HG03095 (cell line): ENCODE measurements around the gene PXYLP1.
A peak's percentile ranks its signal among the peaks of the same experiment; 100 is the strongest.
"Not testable (repeated sequence)": the region's sequence is repeated elsewhere in the genome, so short reads cannot be mapped to it uniquely, and the experiment has no call there.

Experiments used
- ATAC-seq: cut with Tn5 transposase; IDR thresholded peaks from one replicate; pipeline ENCODE4 v1.9.1; 2021; ENCODE audit warnings: moderate library complexity; ENCODE audit not compliant: unreplicated experiment

The PXYLP1 gene

GRCh38 chr3:141291559-141292355, 60.1 kb downstream of the PXYLP1 start:
- no peak for ATAC-seq

- ATAC-seq: no peak
These were observed 60.9 kb downstream of the PXYLP1 start for GRCh38 chr3:141292356-141293058.

- ATAC-seq: no peak
These were observed 62.7 kb downstream of the PXYLP1 start for GRCh38 chr3:141294301-141294700.

- no peak for ATAC-seq
These were observed 63.2 kb downstream of the PXYLP1 start for GRCh38 chr3:141294848-141295247.

- ATAC-seq: not testable (repeated sequence)
These were observed 68.8 kb downstream of the PXYLP1 start for GRCh38 chr3:141300426-141300825.

GRCh38 chr3:141302364-141303141, 70.9 kb downstream of the PXYLP1 start:
- no peak for ATAC-seq

GRCh38 chr3:141303481-141304223, 72.0 kb downstream of the PXYLP1 start:
- peak; percentile 67 for ATAC-seq

GRCh38 chr3:141305436-141305835, 73.8 kb downstream of the PXYLP1 start:
- no peak for ATAC-seq

- no peak for ATAC-seq
These were observed 74.7 kb downstream of the PXYLP1 start for GRCh38 chr3:141306276-141306675.

- no peak for ATAC-seq
These were observed 75.3 kb downstream of the PXYLP1 start for GRCh38 chr3:141306922-141307321.

- no peak for ATAC-seq
These were observed 75.9 kb downstream of the PXYLP1 start for GRCh38 chr3:141307351-141308059.

GRCh38 chr3:141308588-141309218, 77.1 kb downstream of the PXYLP1 start:
- ATAC-seq: no peak

GRCh38 chr3:141311170-141311495, 79.5 kb downstream of the PXYLP1 start:
- ATAC-seq: no peak

- ATAC-seq: peak; percentile 99
These were observed 80.1 kb downstream of the PXYLP1 start for GRCh38 chr3:141311496-141312353.

- ATAC-seq: no peak
These were observed 80.9 kb downstream of the PXYLP1 start for GRCh38 chr3:141312354-141313092.

- no peak for ATAC-seq
These were observed 81.6 kb downstream of the PXYLP1 start for GRCh38 chr3:141313093-141313683.

GRCh38 chr3:141314415-141314814, 82.8 kb downstream of the PXYLP1 start:
- ATAC-seq: not testable (repeated sequence)

GRCh38 chr3:141316851-141317250, 85.2 kb downstream of the PXYLP1 start:
- ATAC-seq: no peak
